HepG2 (cell line): ENCODE results near the gene PRSS8. TPM values are rescaled to one million over a fixed set of nuclear protein-coding genes. Genes with fewer than 3 reads are reported as not detected.

Experiments used
- GFI1 ChIP-seq: sonication (generic); formaldehyde crosslinking; IDR thresholded peaks from 2 replicates; pipeline ENCODE4 v1.5.0; 2020; ENCODE audit warnings: missing genetic modification reagents, mild to moderate bottlenecking, borderline replicate concordance
- JDP2 ChIP-seq: sonication (generic); formaldehyde crosslinking; IDR thresholded peaks from 2 replicates; pipeline ENCODE4 v1.8.1; 2022; ENCODE audit warnings: missing genetic modification reagents, borderline replicate concordance
- KDM6A ChIP-seq: IDR thresholded peaks from 2 replicates; pipeline ENCODE4 v1.6.1; 2016; ENCODE audit warnings: low read depth
- MED8 ChIP-seq: sonication (generic); formaldehyde crosslinking; IDR thresholded peaks from 2 replicates; pipeline ENCODE4 v1.8.1; 2023; ENCODE audit warnings: mild to moderate bottlenecking, missing genetic modification reagents; ENCODE audit not compliant: insufficient replicate concordance
- MEIS1 ChIP-seq: sonication (generic); formaldehyde crosslinking; IDR thresholded peaks from 2 replicates; pipeline ENCODE4 v1.9.0; 2021; ENCODE audit warnings: mild to moderate bottlenecking, missing genetic modification reagents, moderate library complexity, borderline replicate concordance
- NFE2L1 ChIP-seq: sonication (generic); formaldehyde crosslinking; IDR thresholded peaks from 2 replicates; pipeline ENCODE4 v1.4.0; 2020; ENCODE audit warnings: missing genetic modification reagents, mild to moderate bottlenecking, borderline replicate concordance
- NR2F2 ChIP-seq: IDR thresholded peaks from 2 replicates; pipeline ENCODE4 v1.6.1; 2012; ENCODE audit warnings: low read depth, inconsistent platforms, borderline replicate concordance
- RBM39 ChIP-seq: fragments of 200-400 bp; formaldehyde crosslinking; IDR thresholded peaks from one replicate; pipeline ENCODE4 v1.6.1; 2018; ENCODE audit warnings: antibody characterized with exemption, mild to moderate bottlenecking, low read depth, low read length; ENCODE audit not compliant: poor library complexity, severe bottlenecking
- STAG1 ChIP-seq: sonication (generic); formaldehyde crosslinking; IDR thresholded peaks from 2 replicates; pipeline ENCODE4 v1.4.0; 2020; ENCODE audit warnings: missing genetic modification reagents
- ZBTB26 ChIP-seq: IDR thresholded peaks from 2 replicates; pipeline ENCODE4 v1.6.1; 2016; ENCODE audit warnings: missing compliant biosample characterization, missing genetic modification reagents, borderline replicate concordance
- ZBTB7A ChIP-seq: sonication (generic); formaldehyde crosslinking; IDR thresholded peaks from 2 replicates; pipeline ENCODE4 v1.8.0; 2022; ENCODE audit warnings: mild to moderate bottlenecking, missing genetic modification reagents
- ZNF235 ChIP-seq: sonication (generic); formaldehyde crosslinking; IDR thresholded peaks from 2 replicates; pipeline ENCODE4 v1.8.1; 2023; ENCODE audit warnings: mild to moderate bottlenecking, missing genetic modification reagents, borderline replicate concordance
- ZNF367 ChIP-seq: sonication (generic); formaldehyde crosslinking; IDR thresholded peaks from 2 replicates; pipeline ENCODE4 v1.4.0; 2020; ENCODE audit warnings: missing genetic modification reagents, borderline replicate concordance
- ZNF460 ChIP-seq: sonication (generic); formaldehyde crosslinking; IDR thresholded peaks from 2 replicates; pipeline ENCODE4 v1.5.1; 2020; ENCODE audit warnings: missing genetic modification reagents, mild to moderate bottlenecking, borderline replicate concordance
- ZNF7 ChIP-seq: IDR thresholded peaks from 2 replicates; pipeline ENCODE4 v1.6.1; 2016; ENCODE audit warnings: missing biosample characterization, missing genetic modification reagents
- ZNF747 ChIP-seq: sonication (generic); formaldehyde crosslinking; IDR thresholded peaks from 2 replicates; pipeline ENCODE4 v1.8.1; 2023; ENCODE audit warnings: missing genetic modification reagents, mild to moderate bottlenecking, borderline replicate concordance
- ZNF772 ChIP-seq: sonication (generic); formaldehyde crosslinking; IDR thresholded peaks from 2 replicates; pipeline ENCODE4 v1.5.0; 2020; ENCODE audit warnings: mild to moderate bottlenecking, missing genetic modification reagents
- ZNF83 ChIP-seq: sonication (generic); formaldehyde crosslinking; IDR thresholded peaks from 2 replicates; pipeline ENCODE4 v1.4.0; 2020; ENCODE audit warnings: missing genetic modification reagents, mild to moderate bottlenecking, borderline replicate concordance
- polyA plus RNA-seq, 8 experiments: library from polyadenylated mRNA; depleted of rRNA in 3 of 8; stranded (reverse) in 7 of 8; unstranded in 1 of 8; fragments of >200 nt; fragmentation: Illumina TruSeq in 4 of 8; extraction: Trizol in 4 of 8; gene quantifications; 2 replicates each; pipeline versions ENCODE4 v1.2.1 to v1.2.3, GENCODE V29; 2011 to 2016; ENCODE audit warnings: low read depth in 4 of 8, missing spikeins in 1 of 8, mixed read lengths in 1 of 8; ENCODE audit not compliant: insufficient read depth in 1 of 8
- total RNA-seq, 5 experiments: library from RNA; depleted of rRNA; stranded (reverse); fragments of >200 nt; fragmentation: Illumina TruSeq; extraction: Trizol; gene quantifications; 2 replicates each; pipeline ENCODE4 v1.2.3, GENCODE V29; 2016; ENCODE audit warnings: low read depth in 1 of 5
- TF ChIP-seq, protein P1 (sequence below): sonication (generic); formaldehyde crosslinking; IDR thresholded peaks from 2 replicates; pipeline ENCODE4 v1.5.1; 2020; ENCODE audit warnings: missing genetic modification reagents, mild to moderate bottlenecking, borderline replicate concordance
- TF ChIP-seq, protein P2 (sequence below), 2 experiments: sonication (generic) in 1 of 2; formaldehyde crosslinking in 1 of 2; IDR thresholded peaks; 2 replicates each; pipeline versions ENCODE4 v1.5.1 to v1.6.1; 2011 to 2020; ENCODE audit warnings: borderline replicate concordance in 1 of 2, low read depth in 1 of 2, low read length in 1 of 2, mild to moderate bottlenecking in 1 of 2, missing genetic modification reagents in 1 of 2, moderate library complexity in 1 of 2
- TF ChIP-seq, protein P3 (sequence below), 2 experiments: fragments of 450-650 bp in 1 of 2; sonication (generic) in 1 of 2; formaldehyde crosslinking; IDR thresholded peaks; 2 replicates each; pipeline versions ENCODE4 v1.5.0 to v1.8.0; 2020 to 2022; ENCODE audit warnings: mild to moderate bottlenecking in 1 of 2, missing genetic modification reagents in 1 of 2

Gene PRSS8
- total and polyA plus RNA-seq, 2 of the 13 experiments (the other 11 are each of a cell fraction or from before 2014, with no cell fraction given), result 2.6 to 7.2 TPM

GRCh38 chr16:31138621-31139578 is 3.4 kb upstream of the PRSS8 start (continued):
- TF ChIP-seq NR2F2, result no peak
- no peak for TF ChIP-seq ZNF460 (CRISPR knock-in tag)
- peak; percentile 71; the same call in 1 of the 2 replicates for TF ChIP-seq ZBTB7A (CRISPR knock-in tag)
- no peak for TF ChIP-seq ZNF83 (CRISPR knock-in tag)
- TF ChIP-seq ZNF235 (CRISPR knock-in tag), result no peak
- TF ChIP-seq ZBTB26, result 0 out of 2 replicates have a peak, but pooled peaks have one; percentile 5
- TF ChIP-seq RBM39, result peak; percentile 19
- no peak for TF ChIP-seq ZNF7 (CRISPR knock-in tag)
- no peak for TF ChIP-seq STAG1 (CRISPR knock-in tag)
- TF ChIP-seq, protein P1, sequence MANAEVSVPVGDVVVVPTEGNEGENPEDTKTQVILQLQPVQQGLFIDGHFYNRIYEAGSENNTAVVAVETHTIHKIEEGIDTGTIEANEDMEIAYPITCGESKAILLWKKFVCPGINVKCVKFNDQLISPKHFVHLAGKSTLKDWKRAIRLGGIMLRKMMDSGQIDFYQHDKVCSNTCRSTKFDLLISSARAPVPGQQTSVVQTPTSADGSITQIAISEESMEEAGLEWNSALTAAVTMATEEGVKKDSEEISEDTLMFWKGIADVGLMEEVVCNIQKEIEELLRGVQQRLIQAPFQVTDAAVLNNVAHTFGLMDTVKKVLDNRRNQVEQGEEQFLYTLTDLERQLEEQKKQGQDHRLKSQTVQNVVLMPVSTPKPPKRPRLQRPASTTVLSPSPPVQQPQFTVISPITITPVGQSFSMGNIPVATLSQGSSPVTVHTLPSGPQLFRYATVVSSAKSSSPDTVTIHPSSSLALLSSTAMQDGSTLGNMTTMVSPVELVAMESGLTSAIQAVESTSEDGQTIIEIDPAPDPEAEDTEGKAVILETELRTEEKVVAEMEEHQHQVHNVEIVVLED (CRISPR knock-in tag), result peak; percentile 11; the same call in 1 of the 2 replicates
- no peak; the same call in 1 of the 2 replicates for TF ChIP-seq MEIS1 (CRISPR knock-in tag)
- no peak for TF ChIP-seq ZNF772
- TF ChIP-seq ZNF367 (CRISPR knock-in tag), result no peak
- no peak for TF ChIP-seq MED8 (CRISPR knock-in tag)
- TF ChIP-seq ZNF747 (CRISPR knock-in tag), result peak; percentile 45; the same call in 1 of the 2 replicates
- no peak for TF ChIP-seq GFI1 (CRISPR knock-in tag)
- TF ChIP-seq, protein P2, sequence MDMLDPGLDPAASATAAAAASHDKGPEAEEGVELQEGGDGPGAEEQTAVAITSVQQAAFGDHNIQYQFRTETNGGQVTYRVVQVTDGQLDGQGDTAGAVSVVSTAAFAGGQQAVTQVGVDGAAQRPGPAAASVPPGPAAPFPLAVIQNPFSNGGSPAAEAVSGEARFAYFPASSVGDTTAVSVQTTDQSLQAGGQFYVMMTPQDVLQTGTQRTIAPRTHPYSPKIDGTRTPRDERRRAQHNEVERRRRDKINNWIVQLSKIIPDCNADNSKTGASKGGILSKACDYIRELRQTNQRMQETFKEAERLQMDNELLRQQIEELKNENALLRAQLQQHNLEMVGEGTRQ (IDR thresholded peaks at IDR 0.05; ENCODE audit: low read depth, low read length), result peak; percentile 42
- TF ChIP-seq, protein P2 (CRISPR knock-in tag; IDR thresholded peaks at IDR 0.05; ENCODE audit: borderline replicate concordance), result peak; percentile 72; the same call in 1 of the 2 replicates
- TF ChIP-seq NFE2L1, result no peak; the same call in 1 of the 2 replicates
- TF ChIP-seq JDP2, result no peak
- no peak for TF ChIP-seq KDM6A (CRISPR knock-in tag)
- TF ChIP-seq, protein P3, sequence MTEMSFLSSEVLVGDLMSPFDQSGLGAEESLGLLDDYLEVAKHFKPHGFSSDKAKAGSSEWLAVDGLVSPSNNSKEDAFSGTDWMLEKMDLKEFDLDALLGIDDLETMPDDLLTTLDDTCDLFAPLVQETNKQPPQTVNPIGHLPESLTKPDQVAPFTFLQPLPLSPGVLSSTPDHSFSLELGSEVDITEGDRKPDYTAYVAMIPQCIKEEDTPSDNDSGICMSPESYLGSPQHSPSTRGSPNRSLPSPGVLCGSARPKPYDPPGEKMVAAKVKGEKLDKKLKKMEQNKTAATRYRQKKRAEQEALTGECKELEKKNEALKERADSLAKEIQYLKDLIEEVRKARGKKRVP (CRISPR knock-in tag; IDR thresholded peaks at IDR 0.05), result no peak
